Measurements from ENCODE around the gene LAMP1. TPM values are rescaled to one million over a fixed set of nuclear protein-coding genes. Genes with fewer than 3 reads are reported as not detected.

The LAMP1 gene
- total and polyA plus RNA-seq, 2 donors from 2014 or later = 210 to 256 TPM

DNA sequence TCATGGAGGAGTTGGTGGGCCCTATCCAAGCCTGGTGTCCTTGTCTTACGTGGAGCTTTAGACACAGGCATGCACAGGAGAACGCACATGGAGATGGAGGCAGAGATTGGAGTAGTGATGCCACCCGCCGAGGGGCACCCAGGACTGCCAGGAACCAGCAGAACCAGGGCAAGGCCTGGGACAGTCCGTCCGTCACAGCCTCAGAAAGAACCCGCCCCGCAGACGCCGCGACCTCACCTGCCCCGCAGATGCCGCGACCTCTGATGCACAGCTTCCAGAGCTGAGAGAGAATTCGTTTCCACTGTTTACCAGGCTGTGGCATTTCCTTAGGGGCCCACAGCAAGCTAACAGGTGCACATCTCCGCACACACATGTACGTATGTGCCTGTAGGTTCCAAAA is 51.6 kb downstream of the LAMP1 start:
- Histone ChIP-seq H3K36me3 (ENCODE audit: control insufficient read depth in 2 of 3, insufficient read depth in 3 of 3, low read length in 3 of 3) (peaks cover 0 to 10% (median 3%) of the 10 kb centered on the region in 3 donors), H3K27me3 (ENCODE audit: control insufficient read depth, insufficient read depth, low read length) (no peaks in the 10 kb centered on the region), H3K9me3 (ENCODE audit: control insufficient read depth in 2 of 3, insufficient read depth in 1 of 3, low read length in 3 of 3) (no peaks in the 10 kb centered on the region), H3K4me1 (ENCODE audit: control insufficient read depth in 2 of 3, insufficient read depth in 2 of 3, low read depth in 1 of 3, low read length in 3 of 3) (no peaks in the 10 kb centered on the region), H3K27ac (ENCODE audit: low read depth in 2 of 2, low read length in 2 of 2) (no peak overlapping the region), H3K4me3 (ENCODE audit: low read length in 3 of 3) (no peak overlapping the region), H3K9ac (ENCODE audit: low read length in 3 of 3) (no peak overlapping the region)
- TF ChIP-seq, protein P1, sequence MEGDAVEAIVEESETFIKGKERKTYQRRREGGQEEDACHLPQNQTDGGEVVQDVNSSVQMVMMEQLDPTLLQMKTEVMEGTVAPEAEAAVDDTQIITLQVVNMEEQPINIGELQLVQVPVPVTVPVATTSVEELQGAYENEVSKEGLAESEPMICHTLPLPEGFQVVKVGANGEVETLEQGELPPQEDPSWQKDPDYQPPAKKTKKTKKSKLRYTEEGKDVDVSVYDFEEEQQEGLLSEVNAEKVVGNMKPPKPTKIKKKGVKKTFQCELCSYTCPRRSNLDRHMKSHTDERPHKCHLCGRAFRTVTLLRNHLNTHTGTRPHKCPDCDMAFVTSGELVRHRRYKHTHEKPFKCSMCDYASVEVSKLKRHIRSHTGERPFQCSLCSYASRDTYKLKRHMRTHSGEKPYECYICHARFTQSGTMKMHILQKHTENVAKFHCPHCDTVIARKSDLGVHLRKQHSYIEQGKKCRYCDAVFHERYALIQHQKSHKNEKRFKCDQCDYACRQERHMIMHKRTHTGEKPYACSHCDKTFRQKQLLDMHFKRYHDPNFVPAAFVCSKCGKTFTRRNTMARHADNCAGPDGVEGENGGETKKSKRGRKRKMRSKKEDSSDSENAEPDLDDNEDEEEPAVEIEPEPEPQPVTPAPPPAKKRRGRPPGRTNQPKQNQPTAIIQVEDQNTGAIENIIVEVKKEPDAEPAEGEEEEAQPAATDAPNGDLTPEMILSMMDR (IDR thresholded peaks at IDR 0.05; ENCODE audit: borderline replicate concordance, extremely low read depth, insufficient read depth) = no peak
- FAIRE-seq (no peak), DNase-seq (peak in 1 of 5 donors; percentile 52)
- intact Hi-C loops (cut with DNase I) = no loop called here

DNA sequence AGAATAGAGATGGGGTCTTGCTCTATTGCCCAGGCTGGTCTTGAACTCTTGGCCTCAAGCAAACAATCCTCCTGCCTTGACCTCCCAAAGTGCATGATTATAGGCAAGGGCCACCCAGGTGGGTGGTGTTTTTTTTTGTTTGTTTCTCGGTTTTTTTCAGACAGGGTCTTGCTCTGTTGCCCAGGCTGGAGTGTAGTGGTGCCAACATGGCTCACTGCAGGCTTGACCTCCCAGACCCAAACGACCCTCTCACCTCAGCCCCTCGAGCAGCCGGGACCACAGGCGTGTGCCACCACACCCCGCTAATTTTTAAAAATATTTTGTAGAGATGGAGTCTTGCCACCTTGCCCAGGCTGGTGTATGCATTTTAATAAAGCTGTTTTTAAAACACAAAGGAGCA is 52.0 kb downstream of the LAMP1 start:
- Histone ChIP-seq H3K27me3 (ENCODE audit: control insufficient read depth, insufficient read depth, low read length) (no peaks in the 10 kb centered on the region), H3K9me3 (ENCODE audit: control insufficient read depth in 2 of 3, insufficient read depth in 1 of 3, low read length in 3 of 3) (no peaks in the 10 kb centered on the region), H3K4me1 (ENCODE audit: control insufficient read depth in 2 of 3, insufficient read depth in 2 of 3, low read depth in 1 of 3, low read length in 3 of 3) (no peaks in the 10 kb centered on the region), H3K4me3 (ENCODE audit: low read length in 3 of 3) (no peak overlapping the region), H3K36me3 (ENCODE audit: control insufficient read depth in 2 of 3, insufficient read depth in 3 of 3, low read length in 3 of 3) (peaks cover 0 to 10% (median 3%) of the 10 kb centered on the region in 3 donors), H3K9ac (ENCODE audit: low read length in 3 of 3) (no peak overlapping the region), H3K27ac (ENCODE audit: low read depth in 2 of 2, low read length in 2 of 2) (no peak overlapping the region)
- intact Hi-C loops (cut with DNase I) = no loop called here
- DNase-seq (peak in 1 of 5 donors; percentile 32), FAIRE-seq (no peak)
- TF ChIP-seq, protein P1 (IDR thresholded peaks at IDR 0.05; ENCODE audit: borderline replicate concordance, extremely low read depth, insufficient read depth) = no peak

- Histone ChIP-seq H3K9ac (ENCODE audit: low read length in 3 of 3) (no peak overlapping the region), H3K9me3 (ENCODE audit: control insufficient read depth in 2 of 3, insufficient read depth in 1 of 3, low read length in 3 of 3) (no peaks in the 10 kb centered on the region), H3K4me1 (ENCODE audit: control insufficient read depth in 2 of 3, insufficient read depth in 2 of 3, low read depth in 1 of 3, low read length in 3 of 3) (no peaks in the 10 kb centered on the region), H3K4me3 (ENCODE audit: low read length in 3 of 3) (no peak overlapping the region), H3K36me3 (ENCODE audit: control insufficient read depth in 2 of 3, insufficient read depth in 3 of 3, low read length in 3 of 3) (peaks cover 0 to 10% (median 3%) of the 10 kb centered on the region in 3 donors), H3K27me3 (ENCODE audit: control insufficient read depth, insufficient read depth, low read length) (no peaks in the 10 kb centered on the region), H3K27ac (ENCODE audit: low read depth in 2 of 2, low read length in 2 of 2) (no peak overlapping the region)
- FAIRE-seq (no peak), DNase-seq (peak in 1 of 5 donors; percentile 39)
- intact Hi-C loops (cut with DNase I) = no loop called here
- TF ChIP-seq, protein P1 (IDR thresholded peaks at IDR 0.05; ENCODE audit: borderline replicate concordance, extremely low read depth, insufficient read depth) = no peak
Measured at GRCh38 chr13:113349491-113349890, 52.5 kb downstream of the LAMP1 start.
